ENCODE measurements around the gene SPAG17.

DNA sequence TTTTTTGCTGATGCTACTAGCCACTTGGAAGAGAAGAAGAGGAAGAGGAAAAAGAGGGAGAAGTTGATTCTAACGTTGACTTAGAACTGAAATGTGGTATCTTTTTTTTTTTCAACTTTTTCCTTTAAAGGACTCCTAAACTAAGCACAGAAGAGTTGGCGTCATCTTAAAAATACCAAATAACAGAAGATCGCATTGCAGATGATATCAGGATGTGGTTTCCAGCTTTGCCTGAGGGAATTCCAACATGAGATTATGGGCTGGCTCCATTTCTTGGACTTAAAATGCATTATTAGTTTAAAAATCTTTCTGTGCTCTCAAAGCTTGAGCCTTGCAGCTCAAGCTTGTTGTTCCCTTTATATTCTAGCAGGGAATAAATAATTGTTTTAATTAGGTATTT lies 225.7 kb downstream of the SPAG17 start:
- TF ChIP-seq, protein P1, sequence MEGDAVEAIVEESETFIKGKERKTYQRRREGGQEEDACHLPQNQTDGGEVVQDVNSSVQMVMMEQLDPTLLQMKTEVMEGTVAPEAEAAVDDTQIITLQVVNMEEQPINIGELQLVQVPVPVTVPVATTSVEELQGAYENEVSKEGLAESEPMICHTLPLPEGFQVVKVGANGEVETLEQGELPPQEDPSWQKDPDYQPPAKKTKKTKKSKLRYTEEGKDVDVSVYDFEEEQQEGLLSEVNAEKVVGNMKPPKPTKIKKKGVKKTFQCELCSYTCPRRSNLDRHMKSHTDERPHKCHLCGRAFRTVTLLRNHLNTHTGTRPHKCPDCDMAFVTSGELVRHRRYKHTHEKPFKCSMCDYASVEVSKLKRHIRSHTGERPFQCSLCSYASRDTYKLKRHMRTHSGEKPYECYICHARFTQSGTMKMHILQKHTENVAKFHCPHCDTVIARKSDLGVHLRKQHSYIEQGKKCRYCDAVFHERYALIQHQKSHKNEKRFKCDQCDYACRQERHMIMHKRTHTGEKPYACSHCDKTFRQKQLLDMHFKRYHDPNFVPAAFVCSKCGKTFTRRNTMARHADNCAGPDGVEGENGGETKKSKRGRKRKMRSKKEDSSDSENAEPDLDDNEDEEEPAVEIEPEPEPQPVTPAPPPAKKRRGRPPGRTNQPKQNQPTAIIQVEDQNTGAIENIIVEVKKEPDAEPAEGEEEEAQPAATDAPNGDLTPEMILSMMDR (conservative IDR thresholded peaks at IDR 0.05; ENCODE audit: low read length) = no peak
- TF ChIP-seq EZH2phosphoT487 (IDR thresholded peaks at IDR 0.05; ENCODE audit: borderline replicate concordance, low read depth, low read length) = no peak

All from OCI-LY7 (cell line).